HepG2 (cell line): ENCODE measurements around the gene MAPKAPK3. TPM values are rescaled to one million over a fixed set of nuclear protein-coding genes. Genes with fewer than 3 reads are reported as not detected.

Source experiments
- ATAC-seq: fragments of 200-7000 bp; cut with Tn5 transposase; 3 replicates; pipeline ENCODE4 v1.9.1; 2020; ENCODE audit warnings: mild to moderate bottlenecking, moderate library complexity
- BruUV-seq: library from RNA; stranded (reverse); fragments of 400-500 nt; replicated peaks from 2 replicates; lab custom pipeline; 2021; lab: Mats Ljungman, UMichigan
- CTCF ChIA-PET: fragments of 300-600 bp; formaldehyde crosslinking; extraction: SDS; loops from one replicate; lab custom pipeline; 2021; ENCODE audit warnings: low total read pairs, inconsistent platforms, low intra/inter-chr PET ratio; lab: Yijun Ruan, JAX
- POLR2A ChIA-PET: fragments of 350-600 bp; sonication (Branson Sonifier 250); formaldehyde crosslinking; loops from one replicate; lab custom pipeline; 2020; ENCODE audit warnings: antibody characterized with exemption, inconsistent platforms; lab: Yijun Ruan, JAX
- DNase-seq: peaks from one replicate; pipeline ENCODE4 v3.0.0-alpha.2; 2015; ENCODE audit warnings: low spot score
- FAIRE-seq: peaks from 3 replicates; lab custom pipeline; 2011; peaks lifted over from hg19 to GRCh38; lab: Jason Lieb, UNC
- H2AFZ ChIP-seq: one replicate; pipeline ENCODE4 v1.6.1; 2011; ENCODE audit warnings: low read length, inconsistent platforms
- H3K27ac ChIP-seq: fragments of 300-600 bp; 3 replicates; pipeline ENCODE4 v1.8.0; 2011; ENCODE audit warnings: mixed run types, mild to moderate bottlenecking, mixed read lengths, low read length, inconsistent platforms; ENCODE audit not compliant: insufficient read depth; ENCODE audit errors: extremely low read length
- H3K27me3 ChIP-seq, 2 experiments: fragments of 200-600 bp in 1 of 2; 2 replicates in 1 of 2; 3 replicates in 1 of 2; pipeline versions ENCODE4 v1.6.0 to v1.8.0; 2011; ENCODE audit warnings: low read length in 2 of 2, mild to moderate bottlenecking in 2 of 2, moderate library complexity in 2 of 2, inconsistent platforms in 1 of 2; ENCODE audit not compliant: insufficient read depth in 2 of 2, control insufficient read depth in 1 of 2
- H3K36me3 ChIP-seq, 2 experiments: fragments of 200-600 bp in 1 of 2; replicated peaks in 1 of 2; 2 replicates in 1 of 2; 3 replicates in 1 of 2; pipeline versions ENCODE4 v1.5.1 to v1.8.0; 2011; ENCODE audit warnings: low read length in 2 of 2, inconsistent platforms in 1 of 2; ENCODE audit not compliant: insufficient read depth in 2 of 2, control insufficient read depth in 1 of 2
- H3K4me1 ChIP-seq: 2 replicates; pipeline ENCODE4 v1.5.1; 2012; ENCODE audit warnings: low read length, inconsistent platforms; ENCODE audit not compliant: insufficient read depth
- H3K4me2 ChIP-seq: 2 replicates; pipeline ENCODE4 v1.6.0; 2011; ENCODE audit warnings: low read depth, low read length, inconsistent platforms
- H3K4me3 ChIP-seq, 3 experiments: fragments of 200-600 bp in 1 of 3; sonication (generic), shearing (Covaris generic) in 1 of 3; replicated peaks in 1 of 3; 2 replicates each; pipeline ENCODE4 v1.5.1; 2011 to 2016; ENCODE audit warnings: low read length in 3 of 3, inconsistent platforms in 2 of 3, low read depth in 2 of 3, mild to moderate bottlenecking in 2 of 3, control low read depth in 1 of 3, mixed read lengths in 1 of 3; ENCODE audit not compliant: insufficient read depth in 1 of 3
- H3K79me2 ChIP-seq: one replicate; pipeline ENCODE4 v1.6.1; 2011; ENCODE audit warnings: low read length, inconsistent platforms; ENCODE audit not compliant: insufficient read depth
- H3K9ac ChIP-seq: 2 replicates; pipeline ENCODE4 v1.6.0; 2011; ENCODE audit warnings: mild to moderate bottlenecking, low read depth, low read length, inconsistent platforms; ENCODE audit not compliant: insufficient read depth
- H3K9me3 ChIP-seq: 2 replicates; pipeline ENCODE4 v1.5.1; 2012; ENCODE audit warnings: mild to moderate bottlenecking, low read length
- H4K20me1 ChIP-seq: 2 replicates; pipeline ENCODE4 v1.6.0; 2011; ENCODE audit warnings: inconsistent platforms, mild to moderate bottlenecking, low read length, moderate library complexity; ENCODE audit not compliant: insufficient read depth
- ARNTL ChIP-seq: sonication (generic); formaldehyde crosslinking; IDR thresholded peaks from 2 replicates; pipeline ENCODE4 v1.4.0; 2020; ENCODE audit warnings: mild to moderate bottlenecking, missing genetic modification reagents
- HHEX ChIP-seq: IDR thresholded peaks from 2 replicates; pipeline ENCODE4 v1.6.1; 2016; ENCODE audit warnings: control low read depth
- RAD51 ChIP-seq: fragments of 450-650 bp; IDR thresholded peaks from 2 replicates; pipeline ENCODE4 v1.6.1; 2016; ENCODE audit warnings: borderline replicate concordance
- STAT5B ChIP-seq: sonication (generic); formaldehyde crosslinking; IDR thresholded peaks from 2 replicates; pipeline ENCODE4 v1.4.0; 2020; ENCODE audit warnings: missing genetic modification reagents
- TBX3 ChIP-seq: fragments of 450-650 bp; IDR thresholded peaks from 2 replicates; pipeline ENCODE4 v1.6.1; 2017; ENCODE audit warnings: antibody characterized with exemption, mild to moderate bottlenecking, inconsistent platforms, borderline replicate concordance
- ZNF543 ChIP-seq: sonication (generic); formaldehyde crosslinking; IDR thresholded peaks from 2 replicates; pipeline ENCODE4 v1.4.0; 2020; ENCODE audit warnings: mild to moderate bottlenecking, missing genetic modification reagents
- WGBS: methylation state at CpG from one replicate; pipeline ENCODE4 v1.1.6; 2017; ENCODE audit warnings: low lambda C conversion rate; 5-methylcytosine and 5-hydroxymethylcytosine counted together
- in situ Hi-C: cut with HindIII; loops from 2 replicates; pipeline ENCODE4 v1.10.0; 2017; ENCODE audit warnings: low pct_unique_long_range_greater_than_20kb; ENCODE audit not compliant: extremely low pct_ligation_motif_present
- intact Hi-C: fragments of 100-400 bp; cut with micrococcal nuclease; formaldehyde crosslinking; loops from one replicate; pipeline ENCODE4 v1.10.0; 2022; ENCODE audit not compliant: unreplicated experiment
- polyA plus RNA-seq, 8 experiments: library from polyadenylated mRNA; depleted of rRNA in 3 of 8; stranded (reverse) in 7 of 8; unstranded in 1 of 8; fragments of >200 nt; fragmentation: Illumina TruSeq in 4 of 8; extraction: Trizol in 4 of 8; gene quantifications; 2 replicates each; pipeline versions ENCODE4 v1.2.1 to v1.2.3, GENCODE V29; 2011 to 2016; ENCODE audit warnings: low read depth in 4 of 8, missing spikeins in 1 of 8, mixed read lengths in 1 of 8; ENCODE audit not compliant: insufficient read depth in 1 of 8
- total RNA-seq, 5 experiments: library from RNA; depleted of rRNA; stranded (reverse); fragments of >200 nt; fragmentation: Illumina TruSeq; extraction: Trizol; gene quantifications; 2 replicates each; pipeline ENCODE4 v1.2.3, GENCODE V29; 2016; ENCODE audit warnings: low read depth in 1 of 5

The MAPKAPK3 gene
- total and polyA plus RNA-seq, 2 of the 13 experiments (the other 11 are each of a cell fraction or from before 2014, with no cell fraction given), result 39.9 to 41.2 TPM

- no peak overlapping the region for H3K4me2 ChIP-seq
- FAIRE-seq, result no peak
- H3K27ac ChIP-seq, result no peak overlapping the region
- H3K9ac ChIP-seq, result no peak overlapping the region
- 5% methylated on average over 5 of the region's 8 CpGs for WGBS
- in situ Hi-C loops, result no loop called here
- TF ChIP-seq TBX3 (no peak), RAD51 (no peak)
- TF ChIP-seq, all 625 proteins: peak for 0
- Histone ChIP-seq H3K36me3 (no peaks in the 10 kb centered on the region), H3K4me1 (no peaks in the 10 kb centered on the region), H3K27me3 (peaks cover 0 to 27% of the 10 kb centered on the region in 2 experiments; a peak in 3 of 5 replicates), H3K79me2 (no peaks in the 10 kb centered on the region), H3K9me3 (no peaks in the 10 kb centered on the region), H2AFZ (no peak overlapping the region), H4K20me1 (no peaks in the 10 kb centered on the region), H3K4me3 (no peak overlapping the region)
- BruUV-seq, result no TSS peak
- ChIA-PET CTCF (no interaction called here), POLR2A (no interaction called here)
- intact Hi-C loops, result no loop called here
- ATAC-seq (no peak), DNase-seq (no peak)
Observed at GRCh38 chr3:50656417-50657195, 39.7 kb downstream of the MAPKAPK3 start.

- POLR2A ChIA-PET, result no interaction called here
- H3K4me1 ChIP-seq, result no peaks in the 10 kb centered on the region
- CTCF ChIA-PET, result no interaction called here
- FAIRE-seq (no peak), ATAC-seq (no peak), DNase-seq (no peak)
- no peak overlapping the region for H3K27ac ChIP-seq
- H3K4me3 ChIP-seq, result no peak overlapping the region
- in situ Hi-C loops, result no loop called here
- 6% methylated on average over 5 of the region's 5 CpGs for WGBS
- no peaks in the 10 kb centered on the region for H3K36me3 ChIP-seq
- intact Hi-C loops, result no loop called here
- H3K27me3 ChIP-seq, result peaks cover 0 to 29% of the 10 kb centered on the region in 2 experiments; a peak in 3 of 5 replicates
- H3K79me2 ChIP-seq, result no peaks in the 10 kb centered on the region
- H3K9ac ChIP-seq, result no peak overlapping the region
- H4K20me1 ChIP-seq, result no peaks in the 10 kb centered on the region
- no peak overlapping the region for H3K4me2 ChIP-seq
- TF ChIP-seq ARNTL (CRISPR knock-in tag) (no peak), HHEX (no peak), STAT5B (CRISPR knock-in tag) (no peak), ZNF543 (no peak)
- TF ChIP-seq, all 625 proteins: peak for 0
- no TSS peak for BruUV-seq
- no peaks in the 10 kb centered on the region for H3K9me3 ChIP-seq
- H2AFZ ChIP-seq, result no peak overlapping the region
Observed at GRCh38 chr3:50657407-50657806, 40.5 kb downstream of the MAPKAPK3 start.
